GM13977 (cell line): ENCODE data around the gene ITGB2.

ENCODE experiments used
- DNase-seq: peaks from one replicate; pipeline ENCODE4 v3.0.0; 2012; ENCODE audit warnings: low spot score
- in situ Hi-C: fragments of 300-500 bp; cut with MboI; formaldehyde crosslinking; loops from one replicate; pipeline ENCODE4 v1.12.0; 2022; ENCODE audit warnings: low sequenced_read_pairs, low pct_unique_long_range_greater_than_20kb, mixed read lengths, inconsistent platforms; ENCODE audit not compliant: unreplicated experiment
- TF ChIP-seq, protein P1 (sequence below): IDR thresholded peaks from 2 replicates; pipeline ENCODE4 v1.5.1; 2012; ENCODE audit warnings: mild to moderate bottlenecking, control low read depth; ENCODE audit not compliant: insufficient read depth; ENCODE audit errors: extremely low read depth, missing control alignments

Gene ITGB2

GRCh38 chr21:44907966-44908895 lies 12.5 kb downstream of the ITGB2 start:
- DNase-seq, result peak; percentile 61
- TF ChIP-seq, protein P1, sequence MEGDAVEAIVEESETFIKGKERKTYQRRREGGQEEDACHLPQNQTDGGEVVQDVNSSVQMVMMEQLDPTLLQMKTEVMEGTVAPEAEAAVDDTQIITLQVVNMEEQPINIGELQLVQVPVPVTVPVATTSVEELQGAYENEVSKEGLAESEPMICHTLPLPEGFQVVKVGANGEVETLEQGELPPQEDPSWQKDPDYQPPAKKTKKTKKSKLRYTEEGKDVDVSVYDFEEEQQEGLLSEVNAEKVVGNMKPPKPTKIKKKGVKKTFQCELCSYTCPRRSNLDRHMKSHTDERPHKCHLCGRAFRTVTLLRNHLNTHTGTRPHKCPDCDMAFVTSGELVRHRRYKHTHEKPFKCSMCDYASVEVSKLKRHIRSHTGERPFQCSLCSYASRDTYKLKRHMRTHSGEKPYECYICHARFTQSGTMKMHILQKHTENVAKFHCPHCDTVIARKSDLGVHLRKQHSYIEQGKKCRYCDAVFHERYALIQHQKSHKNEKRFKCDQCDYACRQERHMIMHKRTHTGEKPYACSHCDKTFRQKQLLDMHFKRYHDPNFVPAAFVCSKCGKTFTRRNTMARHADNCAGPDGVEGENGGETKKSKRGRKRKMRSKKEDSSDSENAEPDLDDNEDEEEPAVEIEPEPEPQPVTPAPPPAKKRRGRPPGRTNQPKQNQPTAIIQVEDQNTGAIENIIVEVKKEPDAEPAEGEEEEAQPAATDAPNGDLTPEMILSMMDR, result no peak
- in situ Hi-C loops, result no loop called here

GRCh38 chr21:44907225-44907965 lies 13.3 kb downstream of the ITGB2 start:
- no peak for DNase-seq
- in situ Hi-C loops, result no loop called here
- TF ChIP-seq, protein P1, result no peak

DNA sequence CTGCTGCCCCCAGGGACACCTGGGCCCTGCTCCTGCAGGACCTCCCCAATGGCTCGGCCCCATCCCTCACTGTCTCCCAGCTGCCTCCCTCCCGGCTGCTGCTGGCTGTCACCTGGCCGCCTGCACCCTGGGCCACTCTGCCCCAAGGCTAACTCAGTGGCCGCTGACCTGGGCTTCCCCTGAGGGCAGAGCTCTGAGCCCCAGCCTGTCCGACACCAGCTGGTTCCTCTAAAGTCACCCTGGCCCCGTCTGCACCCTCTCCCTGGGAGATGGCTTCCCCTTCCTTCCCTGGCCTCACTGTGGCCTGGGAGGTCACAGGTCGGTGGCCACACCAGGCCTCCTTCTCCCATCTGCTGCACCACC lies 15.0 kb downstream of the ITGB2 start:
- TF ChIP-seq, protein P1, result no peak
- in situ Hi-C loops, result no loop called here
- no peak for DNase-seq

DNA sequence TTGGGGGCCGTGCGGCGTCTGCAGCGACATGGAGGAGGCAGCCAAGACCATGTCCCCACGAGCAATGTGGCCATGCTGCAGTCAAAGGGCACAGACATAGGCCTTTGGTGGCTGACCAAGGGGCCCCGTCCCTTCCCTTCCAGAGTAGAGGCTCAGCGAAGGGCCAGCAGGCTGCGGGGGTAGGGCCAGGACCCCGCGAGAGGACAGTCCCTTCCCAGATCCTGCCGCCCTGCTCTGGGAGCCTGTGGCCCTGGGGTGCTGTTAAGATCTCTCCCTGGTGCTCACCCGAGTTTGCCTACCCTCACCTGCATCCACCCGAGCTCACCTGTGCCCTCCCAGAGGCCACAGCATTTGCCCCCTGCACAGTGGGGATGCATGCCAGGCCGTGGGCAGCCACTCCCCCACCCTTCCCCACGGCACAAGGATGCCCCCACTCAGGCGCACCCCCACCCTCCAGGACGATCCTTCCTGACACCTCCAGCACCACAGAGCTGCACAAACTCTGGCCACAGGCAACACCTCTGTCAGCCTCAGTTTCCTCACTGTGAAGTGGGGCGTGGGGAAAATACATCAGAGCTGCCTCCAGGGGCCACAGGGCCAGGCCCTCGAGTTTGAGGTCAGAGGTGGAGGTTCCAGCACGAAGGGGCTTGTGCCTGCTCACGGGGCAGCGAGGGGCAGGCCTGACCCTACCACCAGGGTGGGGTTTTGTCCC lies 15.5 kb downstream of the ITGB2 start:
- DNase-seq, result no peak
- in situ Hi-C loops, result no loop called here
- TF ChIP-seq, protein P1, result no peak

GRCh38 chr21:44904141-44904923 lies 16.4 kb downstream of the ITGB2 start:
- in situ Hi-C loops, result no loop called here
- TF ChIP-seq, protein P1, result no peak
- no peak for DNase-seq

GRCh38 chr21:44903689-44904088 lies 17.0 kb downstream of the ITGB2 start:
- TF ChIP-seq, protein P1, result no peak
- DNase-seq, result no peak
- in situ Hi-C loops, result no loop called here
